Posterior vena cava (tissue), 2 donors: Measurements from ENCODE around the gene NARF. TPM values are rescaled to one million over a fixed set of nuclear protein-coding genes. Genes with fewer than 3 reads are reported as not detected.
"Not testable (repeated sequence)": the region's sequence is repeated elsewhere in the genome, so short reads cannot be mapped to it uniquely, and the experiment has no call there.

Experiments used
- DNase-seq: peaks from one replicate; pipeline ENCODE4 v3.0.0-alpha.2; 2020; ENCODE audit warnings: low spot score
- intact Hi-C, 2 donors: fragments of 100-400 bp; cut with DNase I; formaldehyde crosslinking; loops; one replicate each; pipeline versions ENCODE4 v1.14.1 to v1.14.2; 2022 to 2023
- long read RNA-seq, 2 donors: library from polyadenylated mRNA; unstranded; transcript quantifications; one replicate each; pipeline ENCODE4 v2.0.0, GENCODE V29; 2020 to 2021
- total RNA-seq, 2 donors: library from RNA; stranded (reverse); fragmentation: NEBNext Ultra II Directional; extraction: Animal tissue kit (Norgen Biotek cat#: 25700); gene quantifications; one replicate each; pipeline ENCODE4 v1.2.1, GENCODE V29; 2021
- donor health status: DM: yes; HTN: yes; CAD: no.
- donor health status: DM: yes; HTN: yes; CAD: no.

NARF gene
- 10 to 100 TPM; 34.2 to 37.1 TPM for total RNA-seq
- long read RNA-seq, donor 1, transcript NARF-201 (11 exons, 3,949 nt): major isoform, 9 of 16 reads
- long read RNA-seq, donor 1, partial matches to known transcripts: 1 of 16 reads
- long read RNA-seq, donor 1, other reads (novel, unspliced or antisense): 4 of 16 reads
- long read RNA-seq, donor 2, transcript NARF-204 (11 exons, 1,766 nt): minor isoform, 21 of 161 reads
- long read RNA-seq, donor 2, transcript NARF-209 (10 exons, 2,598 nt): minor isoform, 5 of 161 reads
- long read RNA-seq, donor 2, transcript NARF-201 (11 exons, 3,949 nt): major isoform, 103 of 161 reads
- long read RNA-seq, donor 2, partial matches to known transcripts: 1 of 161 reads
- long read RNA-seq, donor 2, other reads (novel, unspliced or antisense): 28 of 161 reads

DNA sequence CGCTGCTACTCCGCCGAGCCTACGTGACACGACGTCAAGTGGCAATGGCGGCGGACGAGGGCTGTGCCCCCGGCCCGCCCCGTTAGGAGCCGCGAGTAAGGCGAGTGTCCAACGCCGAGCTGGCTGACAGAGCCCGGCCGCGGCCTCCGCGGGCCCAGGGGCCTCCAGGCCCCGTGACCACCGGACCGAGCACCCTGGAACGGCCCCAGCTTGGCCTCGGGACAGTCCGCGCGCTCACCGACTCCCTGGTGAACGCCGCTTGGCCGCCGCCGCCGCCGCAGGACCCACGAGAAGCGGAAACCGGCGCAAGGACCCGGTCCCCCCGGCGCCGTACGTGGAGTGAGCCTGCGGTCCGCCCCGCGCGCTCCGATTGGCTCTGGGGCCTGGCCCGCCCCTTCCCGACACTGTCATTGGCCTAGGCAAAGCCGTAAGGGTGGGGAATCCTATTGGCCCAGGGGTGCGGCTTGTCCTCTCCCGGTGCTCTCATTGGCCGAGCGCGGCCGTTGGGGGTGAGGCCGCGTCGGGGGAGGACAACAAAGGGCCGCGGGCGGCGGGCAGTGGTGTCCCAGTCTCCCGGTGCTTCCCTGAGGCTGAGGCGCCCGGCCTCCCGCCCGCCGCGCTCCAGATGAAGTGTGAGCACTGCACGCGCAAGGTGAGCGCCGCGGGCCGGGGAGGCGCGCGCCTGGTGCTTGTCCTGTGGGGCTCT is at the start of gene NARF:
Gene NARF (plus strand): TSS at position 563 of the 706 bp plus-strand sequence. CDS start 63 bp downstream, at position 626.
- peak; percentile 99 for DNase-seq
- intact Hi-C loops: no loop called here

DNA sequence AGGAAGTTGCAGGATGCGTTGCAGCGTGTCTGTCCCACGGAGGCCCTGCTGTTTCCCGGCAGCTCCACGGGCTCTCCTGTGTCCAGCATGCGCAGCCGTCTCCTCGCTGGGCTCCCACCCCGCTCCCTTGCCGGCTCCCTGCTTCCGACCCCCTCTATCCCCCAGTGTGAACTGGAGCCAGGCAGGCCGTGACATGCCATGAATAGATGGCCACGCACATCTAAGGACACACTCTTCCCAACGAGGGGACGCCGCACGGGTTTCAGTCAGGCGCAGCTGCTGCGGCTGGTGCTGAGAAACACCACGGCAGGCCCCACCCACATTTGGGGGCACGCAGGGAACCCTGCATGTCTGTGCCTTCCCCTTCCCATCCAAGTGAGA is 49.6 kb upstream of the NARF start:
- DNase-seq: no peak
- intact Hi-C loops: no loop called here

DNA sequence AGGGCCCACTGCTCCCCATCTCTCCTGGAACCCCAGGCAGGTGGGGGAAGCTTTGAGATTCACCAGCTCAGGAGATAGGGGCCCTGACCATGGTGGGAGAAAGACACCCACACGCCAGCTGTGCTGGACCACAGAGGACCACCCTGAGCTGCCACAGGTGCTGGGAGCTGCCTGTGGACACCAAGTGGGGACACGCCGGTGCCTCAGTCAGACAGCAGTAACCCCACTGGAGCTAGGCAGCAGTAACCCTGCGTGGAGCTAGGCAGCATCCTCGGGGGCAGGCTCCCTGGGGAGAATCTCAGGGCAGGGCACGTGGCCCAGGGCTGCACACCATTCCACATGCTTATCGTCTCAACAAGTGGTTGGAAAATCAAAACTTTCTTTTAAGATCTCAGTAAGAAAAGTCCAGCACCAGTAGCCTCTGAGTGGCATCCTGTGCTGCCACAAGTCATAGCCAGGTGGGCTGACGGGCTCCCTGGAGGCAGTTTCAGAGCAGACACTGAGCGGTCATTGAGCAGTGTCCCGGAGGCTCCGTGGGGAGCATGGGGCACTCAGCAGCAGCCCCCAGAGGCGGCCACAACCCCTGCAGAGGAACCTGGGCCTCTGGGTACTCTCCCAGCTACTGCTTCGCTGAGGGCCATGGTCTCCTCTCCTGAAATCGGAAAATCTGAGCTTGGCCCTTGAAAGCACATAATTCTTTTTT is 48.4 kb upstream of the NARF start:
- DNase-seq: no peak
- intact Hi-C loops: loop anchor here in 1 of 2 donors (5.0 kb wide), 1 partner anchor 58 kb away; no protein-coding TSS in a partner anchor

DNA sequence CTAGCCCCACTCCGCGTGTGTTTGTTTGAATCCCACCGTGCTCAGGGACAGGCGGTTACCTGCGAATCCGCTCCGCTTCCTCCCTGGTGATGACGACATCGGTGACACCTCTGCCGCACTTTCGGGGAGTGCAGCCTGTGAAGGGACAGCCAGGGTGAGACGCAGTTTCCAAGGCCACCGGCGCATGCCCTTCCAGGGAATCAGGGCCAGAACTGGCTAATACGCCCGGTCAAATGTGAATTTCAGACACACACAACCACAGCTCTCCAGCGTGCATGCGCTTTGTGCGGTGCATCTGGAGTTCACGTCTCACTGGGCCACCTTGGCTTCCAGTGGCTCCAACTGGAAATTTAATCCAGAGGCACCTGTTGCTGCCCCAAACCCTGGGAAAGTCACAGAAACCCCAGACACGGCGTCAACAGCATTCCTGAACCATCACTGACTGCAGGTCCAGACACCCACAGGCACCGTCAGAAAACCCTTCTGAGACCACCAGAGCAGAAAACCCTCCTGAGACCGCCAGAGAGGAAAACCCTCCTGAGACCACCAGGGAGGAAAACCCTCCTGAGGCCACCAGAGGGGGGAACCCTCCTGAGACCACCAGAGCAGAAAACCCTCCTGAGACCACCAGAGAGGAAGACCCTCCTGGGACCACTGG is 47.0 kb upstream of the NARF start:
- DNase-seq: no peak
- intact Hi-C loops: loop anchor here (2.0 to 5.0 kb wide), 2 partner anchors 59 kb away; no protein-coding TSS in a partner anchor

DNA sequence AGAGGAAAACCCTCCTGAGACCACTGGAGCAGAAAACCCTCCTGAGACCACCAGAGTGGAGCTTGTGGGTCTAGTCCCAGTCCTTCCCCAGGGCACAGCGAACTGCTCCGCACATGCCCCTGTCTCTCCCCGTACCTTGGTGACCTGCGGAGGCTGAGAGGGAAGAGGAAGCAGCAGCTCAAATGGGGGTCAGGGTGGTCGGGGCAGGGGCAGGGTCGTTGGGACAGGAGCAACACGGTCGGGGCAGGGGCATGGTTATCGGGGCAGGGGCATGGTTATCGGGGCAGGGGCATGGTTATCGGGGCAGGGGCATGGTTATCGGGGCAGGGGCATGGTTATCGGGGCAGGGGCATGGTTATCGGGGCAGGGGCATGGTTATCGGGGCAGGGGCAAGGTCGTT is 46.5 kb upstream of the NARF start:
- intact Hi-C loops: loop anchor here (2.0 to 5.0 kb wide), 2 partner anchors 59 to 60 kb away; no protein-coding TSS in a partner anchor
- DNase-seq: not testable (repeated sequence)

DNA sequence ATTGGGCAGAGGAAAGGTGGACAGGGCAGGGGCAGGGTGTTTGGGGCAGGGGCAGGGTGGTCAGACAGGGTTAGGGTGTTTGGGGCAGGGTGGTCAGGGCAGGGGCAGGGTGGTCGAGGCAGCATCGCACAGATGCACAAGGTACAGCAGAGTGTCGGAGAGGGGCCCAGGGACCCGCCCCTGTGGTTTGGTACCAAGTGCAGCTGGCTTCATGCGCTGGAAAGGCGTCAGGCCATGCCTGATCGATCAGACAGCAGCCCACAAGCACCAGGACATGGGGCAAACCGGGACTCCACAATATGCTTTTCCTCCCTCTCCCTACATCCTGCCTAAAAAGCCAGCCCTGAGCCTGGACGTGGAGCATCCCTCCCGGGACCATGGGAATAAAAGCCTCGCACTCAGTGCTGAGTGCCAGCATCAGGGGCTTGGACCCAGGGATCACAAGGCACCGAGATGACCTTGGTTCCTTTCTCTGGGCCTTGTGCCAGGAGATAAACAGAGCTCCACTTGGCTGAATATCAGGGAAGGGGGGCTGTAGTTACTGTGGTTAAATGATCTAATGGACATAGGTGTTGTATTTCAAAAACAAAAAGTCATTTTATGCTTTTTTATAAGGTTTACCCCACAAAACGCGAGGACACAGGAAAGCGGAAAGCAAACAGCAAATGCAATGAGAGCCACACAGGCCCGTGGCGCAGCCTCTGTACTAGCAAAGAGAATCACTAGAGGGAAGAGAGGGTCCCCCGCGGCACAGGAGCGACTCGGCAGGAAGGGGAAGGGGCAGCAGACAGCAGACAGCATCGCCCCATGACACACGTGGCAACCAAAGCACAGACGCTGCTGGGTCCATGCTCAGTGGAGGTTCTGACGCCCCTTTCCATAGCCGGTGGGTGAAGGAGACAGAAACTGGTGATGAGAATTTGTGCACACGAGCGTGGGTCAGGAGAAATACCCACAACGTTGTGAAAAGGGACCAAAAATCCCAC is 45.7 kb upstream of the NARF start:
- intact Hi-C loops: loop anchor here (2.0 to 5.0 kb wide), 2 partner anchors 60 to 61 kb away; no protein-coding TSS in a partner anchor
- no peak for DNase-seq

- intact Hi-C loops: loop anchor here in 1 of 2 donors (5.0 kb wide), 1 partner anchor 62 kb away; no protein-coding TSS in a partner anchor
- DNase-seq: peak; percentile 93
Measured at GRCh38 chr17:82414548-82415281, 43.8 kb upstream of the NARF start.

- intact Hi-C loops: no loop called here
Measured at GRCh38 chr17:82415336-82415735, 43.2 kb upstream of the NARF start.

GRCh38 chr17:82415786-82416185 is 42.8 kb upstream of the NARF start:
- intact Hi-C loops: no loop called here
- DNase-seq: no peak

More at GRCh38 chr17:82415336-82415735, 43.2 kb upstream of the NARF start:
- DNase-seq: no peak

- no peak for DNase-seq
- intact Hi-C loops: no loop called here
Measured at GRCh38 chr17:82416264-82416663, 42.3 kb upstream of the NARF start.

- DNase-seq: no peak
- intact Hi-C loops: no loop called here
Measured at GRCh38 chr17:82416771-82417170, 41.8 kb upstream of the NARF start.

GRCh38 chr17:82418001-82418986 is 40.2 kb upstream of the NARF start, which contains the start of the genes HEXD and OGFOD3:
Gene HEXD, plus strand, starts transcription at chr17:82418347. Its CDS starts 1,453 bp downstream, at chr17:82419800.
Gene OGFOD3, minus strand, starts transcription at chr17:82418586. Its CDS starts 101 bp downstream, at chr17:82418485.
- intact Hi-C loops: no loop called here
- DNase-seq: peak; percentile 94

DNA sequence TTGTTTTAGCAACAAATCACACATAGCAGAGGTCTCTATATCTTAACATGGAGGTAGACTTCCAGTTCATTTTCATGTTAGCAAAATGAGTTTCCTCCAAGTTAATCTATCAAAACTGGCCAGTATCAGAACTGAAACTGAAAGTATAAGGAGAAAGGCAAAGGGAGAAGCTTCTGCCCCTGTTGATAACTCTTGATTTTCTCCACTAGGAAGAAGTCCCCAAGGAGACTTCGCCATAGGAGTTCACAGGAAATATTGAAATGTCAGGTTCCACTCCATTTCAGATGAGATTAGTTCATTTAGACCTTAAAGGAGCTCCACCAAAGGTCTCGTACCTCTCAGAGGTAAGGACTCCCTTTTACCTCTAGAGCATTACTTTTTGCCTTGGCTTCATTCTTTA is 39.0 kb upstream of the NARF start:
- intact Hi-C loops: no loop called here
- DNase-seq: no peak

DNA sequence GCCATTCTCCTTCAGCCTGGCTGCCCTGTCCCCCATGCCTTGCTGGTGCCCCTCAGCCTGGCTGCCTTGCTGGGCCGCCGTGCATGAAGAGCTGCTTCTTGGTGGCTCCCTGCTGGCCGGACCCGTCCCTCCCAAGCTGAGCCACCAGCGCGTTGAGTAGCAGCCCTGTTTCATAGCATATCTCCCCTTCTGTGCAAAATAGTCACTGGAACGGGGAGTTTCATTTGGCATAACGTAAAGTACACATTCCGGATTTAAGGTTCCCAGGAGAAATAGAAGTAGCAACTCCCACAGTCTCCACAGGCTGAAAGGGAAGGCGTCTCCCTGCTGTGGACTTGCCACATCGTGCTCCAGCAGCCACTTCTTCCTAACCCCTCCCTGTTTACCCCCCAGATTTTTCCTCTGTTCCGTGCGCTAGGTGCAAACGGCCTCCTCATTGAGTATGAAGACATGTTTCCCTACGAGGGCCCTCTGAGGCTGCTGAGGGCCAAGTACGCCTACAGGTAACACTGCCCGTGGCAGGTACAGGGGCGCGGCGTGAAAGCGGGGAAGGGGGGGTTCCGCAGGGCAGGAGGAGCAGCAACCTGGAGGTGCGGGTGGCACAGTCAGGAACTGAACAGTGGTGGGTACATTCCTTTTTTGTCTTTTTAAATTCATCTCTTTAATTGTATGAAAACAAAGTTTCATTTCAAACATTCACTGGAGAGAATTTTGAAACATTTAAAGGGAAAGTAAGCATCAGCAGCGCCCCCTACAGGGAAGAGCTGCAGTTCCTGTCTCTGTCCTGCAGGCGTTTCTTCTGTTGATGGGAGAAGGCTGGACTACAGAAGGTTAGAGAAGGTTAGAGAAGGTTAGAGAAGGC is 34.3 kb upstream of the NARF start:
- intact Hi-C loops: no loop called here

DNA sequence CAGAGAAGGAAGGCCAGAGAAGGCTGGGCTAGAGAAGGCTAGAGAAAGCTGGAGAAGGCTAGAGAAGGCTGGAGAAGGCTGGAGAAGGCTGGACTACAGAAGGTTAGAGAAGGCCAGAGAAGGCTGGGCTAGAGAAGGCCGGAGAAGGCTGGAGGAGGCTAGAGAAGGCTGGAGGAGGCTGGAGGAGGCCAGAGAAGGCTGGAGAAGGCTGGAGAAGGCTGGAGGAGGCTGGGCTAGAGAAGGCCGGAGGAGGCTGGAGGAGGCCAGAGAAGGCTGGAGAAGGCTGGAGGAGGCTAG is 33.7 kb upstream of the NARF start:
- intact Hi-C loops: no loop called here
- no peak for DNase-seq

More for the DNA sequence above, 34.3 kb upstream of the NARF start:
- no peak for DNase-seq
